ENCODE data around the gene FOXN3.

FOXN3 gene

GRCh38 chr14:89128311-89129026 lies 288.6 kb downstream of the FOXN3 start:
- H3K4me3 ChIP-seq (ENCODE audit: low read depth, low read length), result no peak overlapping the region
- TF ChIP-seq POLR2A (IDR thresholded peaks at IDR 0.05; ENCODE audit: extremely low read depth, insufficient read length) (no peak), MYC (IDR thresholded peaks at IDR 0.05; ENCODE audit: low read depth, low read length) (no peak), CTCF (IDR thresholded peaks at IDR 0.05; ENCODE audit: low read depth, low read length) (no peak), MAX (IDR thresholded peaks at IDR 0.05; ENCODE audit: low read depth, low read length) (no peak)
- no peak for DNase-seq (ENCODE audit: low read depth)

- no peak overlapping the region for H3K4me3 ChIP-seq (ENCODE audit: low read depth, low read length)
- DNase-seq (ENCODE audit: low read depth), result no peak
- TF ChIP-seq MYC (IDR thresholded peaks at IDR 0.05; ENCODE audit: low read depth, low read length), result no peak
- TF ChIP-seq MAX (IDR thresholded peaks at IDR 0.05; ENCODE audit: low read depth, low read length), result no peak
- no peak for TF ChIP-seq CTCF (IDR thresholded peaks at IDR 0.05; ENCODE audit: low read depth, low read length)
- no peak for TF ChIP-seq POLR2A (IDR thresholded peaks at IDR 0.05; ENCODE audit: extremely low read depth, insufficient read length)
These were observed 290.6 kb downstream of the FOXN3 start for GRCh38 chr14:89126461-89126860.

GRCh38 chr14:89125216-89125615 lies 291.8 kb downstream of the FOXN3 start:
- H3K4me3 ChIP-seq (ENCODE audit: low read depth, low read length), result no peak overlapping the region

GRCh38 chr14:89123851-89124250 lies 293.2 kb downstream of the FOXN3 start:
- no peak for DNase-seq (ENCODE audit: low read depth)
- TF ChIP-seq MYC (IDR thresholded peaks at IDR 0.05; ENCODE audit: low read depth, low read length) (no peak), CTCF (IDR thresholded peaks at IDR 0.05; ENCODE audit: low read depth, low read length) (no peak), POLR2A (IDR thresholded peaks at IDR 0.05; ENCODE audit: extremely low read depth, insufficient read length) (no peak), MAX (IDR thresholded peaks at IDR 0.05; ENCODE audit: low read depth, low read length) (no peak)
- no peak overlapping the region for H3K4me3 ChIP-seq (ENCODE audit: low read depth, low read length)

More at GRCh38 chr14:89125216-89125615, 291.8 kb downstream of the FOXN3 start:
- DNase-seq (ENCODE audit: low read depth), result no peak
- no peak for TF ChIP-seq CTCF (IDR thresholded peaks at IDR 0.05; ENCODE audit: low read depth, low read length)
- no peak for TF ChIP-seq MYC (IDR thresholded peaks at IDR 0.05; ENCODE audit: low read depth, low read length)
- no peak for TF ChIP-seq POLR2A (IDR thresholded peaks at IDR 0.05; ENCODE audit: extremely low read depth, insufficient read length)
- TF ChIP-seq MAX (IDR thresholded peaks at IDR 0.05; ENCODE audit: low read depth, low read length), result no peak

GRCh38 chr14:89123215-89123614 lies 293.8 kb downstream of the FOXN3 start:
- DNase-seq (ENCODE audit: low read depth), result no peak
- TF ChIP-seq CTCF (IDR thresholded peaks at IDR 0.05; ENCODE audit: low read depth, low read length) (no peak), MAX (IDR thresholded peaks at IDR 0.05; ENCODE audit: low read depth, low read length) (no peak), POLR2A (IDR thresholded peaks at IDR 0.05; ENCODE audit: extremely low read depth, insufficient read length) (no peak), MYC (IDR thresholded peaks at IDR 0.05; ENCODE audit: low read depth, low read length) (no peak)
- H3K4me3 ChIP-seq (ENCODE audit: low read depth, low read length), result no peak overlapping the region
